ENCODE measurements around the gene CDC42SE2. TPM values are rescaled to one million over a fixed set of nuclear protein-coding genes. Genes with fewer than 3 reads are reported as not detected.
"Not testable (repeated sequence)": the region's sequence is repeated elsewhere in the genome, so short reads cannot be mapped to it uniquely, and the experiment has no call there.

CDC42SE2 gene
- total and polyA plus RNA-seq, 2 donors from 2014 or later = 24.8 to 90.7 TPM

DNA sequence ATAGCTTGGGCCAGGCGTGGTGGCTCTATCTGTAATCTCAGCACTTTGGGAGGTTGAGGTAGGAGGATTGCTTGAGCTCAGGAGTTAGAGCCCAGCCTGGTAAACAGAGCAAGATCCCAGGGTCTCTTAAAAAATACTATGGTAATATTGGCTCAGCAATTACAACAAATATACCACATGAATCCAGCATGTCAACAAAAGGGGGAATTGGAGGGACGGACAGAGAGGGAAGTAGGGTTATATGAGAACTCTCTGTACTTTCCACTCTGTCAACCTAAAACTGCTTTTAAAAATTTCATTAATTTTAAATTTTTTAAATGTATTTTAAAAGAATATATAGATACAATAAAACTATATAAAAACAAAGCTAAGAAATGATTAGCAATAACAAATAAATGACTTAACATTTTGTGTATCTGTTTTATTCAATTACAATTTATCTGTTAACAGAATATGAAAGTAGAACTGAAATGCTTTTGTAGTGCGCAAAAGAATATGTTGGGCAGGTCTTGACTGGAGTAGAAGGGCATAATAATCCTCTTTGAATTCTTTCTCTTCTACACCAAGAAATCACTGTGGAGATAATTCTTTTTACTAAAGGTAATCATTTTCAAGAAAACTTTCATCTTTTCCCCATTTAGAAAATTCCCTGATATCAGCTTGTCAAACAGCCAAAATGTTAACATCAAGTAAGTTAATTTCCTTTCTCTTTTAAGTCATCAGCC, 12.9 kb upstream of the CDC42SE2 start:
- TF ChIP-seq, protein P1, sequence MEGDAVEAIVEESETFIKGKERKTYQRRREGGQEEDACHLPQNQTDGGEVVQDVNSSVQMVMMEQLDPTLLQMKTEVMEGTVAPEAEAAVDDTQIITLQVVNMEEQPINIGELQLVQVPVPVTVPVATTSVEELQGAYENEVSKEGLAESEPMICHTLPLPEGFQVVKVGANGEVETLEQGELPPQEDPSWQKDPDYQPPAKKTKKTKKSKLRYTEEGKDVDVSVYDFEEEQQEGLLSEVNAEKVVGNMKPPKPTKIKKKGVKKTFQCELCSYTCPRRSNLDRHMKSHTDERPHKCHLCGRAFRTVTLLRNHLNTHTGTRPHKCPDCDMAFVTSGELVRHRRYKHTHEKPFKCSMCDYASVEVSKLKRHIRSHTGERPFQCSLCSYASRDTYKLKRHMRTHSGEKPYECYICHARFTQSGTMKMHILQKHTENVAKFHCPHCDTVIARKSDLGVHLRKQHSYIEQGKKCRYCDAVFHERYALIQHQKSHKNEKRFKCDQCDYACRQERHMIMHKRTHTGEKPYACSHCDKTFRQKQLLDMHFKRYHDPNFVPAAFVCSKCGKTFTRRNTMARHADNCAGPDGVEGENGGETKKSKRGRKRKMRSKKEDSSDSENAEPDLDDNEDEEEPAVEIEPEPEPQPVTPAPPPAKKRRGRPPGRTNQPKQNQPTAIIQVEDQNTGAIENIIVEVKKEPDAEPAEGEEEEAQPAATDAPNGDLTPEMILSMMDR (IDR thresholded peaks at IDR 0.05; ENCODE audit: borderline replicate concordance, extremely low read depth, insufficient read depth) = no peak
- Histone ChIP-seq H3K27me3 (ENCODE audit: control insufficient read depth, insufficient read depth, low read length) (no peaks in the 10 kb centered on the region), H3K4me3 (ENCODE audit: low read length in 3 of 3) (no peak overlapping the region), H3K4me1 (ENCODE audit: control insufficient read depth in 2 of 3, insufficient read depth in 2 of 3, low read depth in 1 of 3, low read length in 3 of 3) (no peaks in the 10 kb centered on the region), H3K9me3 (ENCODE audit: control insufficient read depth in 2 of 3, insufficient read depth in 1 of 3, low read length in 3 of 3) (no peaks in the 10 kb centered on the region), H3K9ac (ENCODE audit: low read length in 3 of 3) (no peak overlapping the region), H3K27ac (ENCODE audit: low read depth in 2 of 2, low read length in 2 of 2) (no peak overlapping the region), H3K36me3 (ENCODE audit: control insufficient read depth in 2 of 3, insufficient read depth in 3 of 3, low read length in 3 of 3) (no peaks in the 10 kb centered on the region)
- FAIRE-seq (peak; percentile 90), DNase-seq (no peak)
- intact Hi-C loops (cut with DNase I) = no loop called here

DNA sequence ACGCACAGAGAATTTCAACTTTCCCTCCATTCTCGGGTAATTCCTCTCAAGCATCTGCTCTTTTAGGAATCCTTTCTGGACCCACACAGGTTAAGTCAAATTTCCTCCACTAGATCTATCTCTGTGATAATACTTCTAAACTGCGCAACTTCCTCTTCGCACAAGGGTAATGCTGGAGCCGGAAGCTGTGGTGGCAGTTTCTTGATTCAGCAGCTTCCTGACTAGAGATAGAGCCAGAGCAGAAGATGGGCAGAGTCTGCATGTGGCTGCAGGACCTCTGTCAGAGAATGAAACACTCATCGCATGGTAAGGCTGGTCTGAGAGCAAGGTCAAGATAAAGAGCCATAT, 11.1 kb upstream of the CDC42SE2 start:
- Histone ChIP-seq H3K27ac (ENCODE audit: low read depth in 2 of 2, low read length in 2 of 2) (peak overlapping the region in 1 of 2 donors; percentile 59), H3K27me3 (ENCODE audit: control insufficient read depth, insufficient read depth, low read length) (no peaks in the 10 kb centered on the region), H3K36me3 (ENCODE audit: control insufficient read depth in 2 of 3, insufficient read depth in 3 of 3, low read length in 3 of 3) (no peaks in the 10 kb centered on the region), H3K4me3 (ENCODE audit: low read length in 3 of 3) (peak overlapping the region in 2 of 3 donors; percentile 25 to 45), H3K9ac (ENCODE audit: low read length in 3 of 3) (no peak overlapping the region), H3K4me1 (ENCODE audit: control insufficient read depth in 2 of 3, insufficient read depth in 2 of 3, low read depth in 1 of 3, low read length in 3 of 3) (no peaks in the 10 kb centered on the region), H3K9me3 (ENCODE audit: control insufficient read depth in 2 of 3, insufficient read depth in 1 of 3, low read length in 3 of 3) (no peaks in the 10 kb centered on the region)
- intact Hi-C loops (cut with DNase I) = no loop called here
- FAIRE-seq = no peak
- DNase-seq = peak in 1 of 5 donors; percentile 26
- TF ChIP-seq, protein P1 (IDR thresholded peaks at IDR 0.05; ENCODE audit: borderline replicate concordance, extremely low read depth, insufficient read depth) = no peak

DNA sequence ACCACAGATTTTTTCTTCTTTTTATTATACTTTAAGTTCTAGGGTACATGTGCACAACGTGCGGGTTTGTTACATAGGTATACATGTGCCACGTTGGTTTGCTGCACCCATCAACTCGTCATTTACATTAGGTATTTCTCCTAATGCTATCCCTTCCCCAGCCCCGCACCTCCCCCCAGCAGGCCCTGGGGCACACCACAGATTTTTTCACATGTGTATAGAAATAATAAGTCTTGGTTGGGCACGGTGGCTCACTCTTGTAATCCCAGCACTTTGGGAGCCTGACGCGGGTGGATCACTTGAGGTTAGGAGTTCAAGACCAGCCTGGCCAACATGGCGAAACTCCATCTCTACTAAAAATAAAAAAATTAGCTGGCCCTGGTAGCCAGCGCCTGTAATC, 9.8 kb upstream of the CDC42SE2 start:
- H3K27me3 ChIP-seq (ENCODE audit: control insufficient read depth, insufficient read depth, low read length); intact Hi-C loops (cut with DNase I); H3K4me1 ChIP-seq (ENCODE audit: control insufficient read depth in 2 of 3, insufficient read depth in 2 of 3, low read depth in 1 of 3, low read length in 3 of 3); H3K36me3 ChIP-seq (ENCODE audit: control insufficient read depth in 2 of 3, insufficient read depth in 3 of 3, low read length in 3 of 3); FAIRE-seq; H3K27ac ChIP-seq (ENCODE audit: low read depth in 2 of 2, low read length in 2 of 2); H3K4me3 ChIP-seq (ENCODE audit: low read length in 3 of 3); H3K9me3 ChIP-seq (ENCODE audit: control insufficient read depth in 2 of 3, insufficient read depth in 1 of 3, low read length in 3 of 3); H3K9ac ChIP-seq (ENCODE audit: low read length in 3 of 3); DNase-seq: not testable (repeated sequence)

DNA sequence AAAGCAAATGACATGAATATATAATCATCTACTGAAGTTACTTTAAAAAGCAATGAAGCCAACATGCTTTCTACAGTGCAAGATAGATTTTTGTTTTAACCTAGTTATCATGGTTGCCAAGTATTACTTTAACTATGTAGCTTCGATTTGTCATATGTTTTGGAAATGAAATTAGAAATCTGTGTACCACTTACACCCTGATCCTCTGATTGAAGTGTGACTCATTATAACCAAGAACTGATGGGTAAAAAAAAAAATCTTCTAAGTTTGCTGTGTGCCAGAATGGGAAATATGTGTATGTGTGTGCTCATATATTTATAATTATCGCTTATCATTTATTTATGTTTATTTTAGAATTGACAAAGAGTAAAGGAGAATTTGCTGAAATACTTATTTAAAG, 9.1 kb upstream of the CDC42SE2 start:
- H3K9me3 ChIP-seq (ENCODE audit: control insufficient read depth in 2 of 3, insufficient read depth in 1 of 3, low read length in 3 of 3) = no peaks in the 10 kb centered on the region
- FAIRE-seq (no peak), DNase-seq (no peak)
- TF ChIP-seq, protein P1 (IDR thresholded peaks at IDR 0.05; ENCODE audit: borderline replicate concordance, extremely low read depth, insufficient read depth) = no peak
- H3K4me3 ChIP-seq (ENCODE audit: low read length in 3 of 3) = no peak overlapping the region
- no peak overlapping the region for H3K9ac ChIP-seq (ENCODE audit: low read length in 3 of 3)
- H3K4me1 ChIP-seq (ENCODE audit: control insufficient read depth in 2 of 3, insufficient read depth in 2 of 3, low read depth in 1 of 3, low read length in 3 of 3) = no peaks in the 10 kb centered on the region
- H3K27ac ChIP-seq (ENCODE audit: low read depth in 2 of 2, low read length in 2 of 2) = no peak overlapping the region
- intact Hi-C loops (cut with DNase I) = no loop called here
- no peaks in the 10 kb centered on the region for H3K27me3 ChIP-seq (ENCODE audit: control insufficient read depth, insufficient read depth, low read length)
- no peaks in the 10 kb centered on the region for H3K36me3 ChIP-seq (ENCODE audit: control insufficient read depth in 2 of 3, insufficient read depth in 3 of 3, low read length in 3 of 3)

All from kidney (tissue), 14 donors.